ENCODE data around the gene KRT77. TPM values are rescaled to one million over a fixed set of nuclear protein-coding genes. Genes with fewer than 3 reads are reported as not detected.

KRT77 gene
- total RNA-seq, 1 experiment from 2014 or later: not detected

- no peak for TF ChIP-seq AR (CRISPR knock-in tag; IDR thresholded peaks at IDR 0.05)
These were observed 43.4 kb downstream of the KRT77 start (continued) for GRCh38 chr12:52659951-52660350.

- no peaks in the 10 kb centered on the region for H3K36me3 Mint-ChIP-seq
- H3K27ac Mint-ChIP-seq: no peak overlapping the region
- CTCF ChIA-PET: interaction anchor here (0.8 to 1.9 kb wide), 4 partner anchors 16 to 211 kb away, joined by 3 to 5 read pairs (median 4); no protein-coding TSS in a partner anchor
- POLR2A ChIA-PET: no interaction called here
- no peaks in the 10 kb centered on the region for H3K27me3 Mint-ChIP-seq (ENCODE audit: low read depth)
- H3K9me3 Mint-ChIP-seq: no peaks in the 10 kb centered on the region
- no peak overlapping the region for H3K4me3 Mint-ChIP-seq
- DNase-seq (ENCODE audit: low spot score): no peak
- no peak for ATAC-seq
- TF ChIP-seq ZNF121 (CRISPR knock-in tag; IDR thresholded peaks at IDR 0.05): no peak
- TF ChIP-seq SMAD3 (CRISPR knock-in tag; IDR thresholded peaks at IDR 0.05; ENCODE audit: borderline replicate concordance): no peak
- TF ChIP-seq E2F5 (CRISPR knock-in tag; IDR thresholded peaks at IDR 0.05): no peak
- no peak for TF ChIP-seq OVOL2 (CRISPR knock-in tag; IDR thresholded peaks at IDR 0.05; ENCODE audit: borderline replicate concordance)
- H3K4me1 Mint-ChIP-seq: no peaks in the 10 kb centered on the region
These were observed 43.9 kb downstream of the KRT77 start for GRCh38 chr12:52659395-52659794.

- CTCF ChIA-PET: interaction anchor here (0.8 to 0.9 kb wide), 2 partner anchors 78 to 221 kb away, joined by 3 to 5 read pairs; no protein-coding TSS in a partner anchor
- Mint-ChIP-seq H3K36me3 (no peaks in the 10 kb centered on the region), H3K9me3 (no peaks in the 10 kb centered on the region), H3K27ac (no peak overlapping the region), H3K27me3 (ENCODE audit: low read depth) (no peaks in the 10 kb centered on the region), H3K4me3 (no peak overlapping the region), H3K4me1 (no peaks in the 10 kb centered on the region)
- POLR2A ChIA-PET: no interaction called here
- TF ChIP-seq ZMAT4 (CRISPR knock-in tag; IDR thresholded peaks at IDR 0.05) (no peak), STAT6 (CRISPR knock-in tag; conservative IDR thresholded peaks at IDR 0.05; ENCODE audit: low read depth) (no peak)
- ATAC-seq (no peak), DNase-seq (ENCODE audit: low spot score) (no peak)
These were observed 45.1 kb downstream of the KRT77 start for GRCh38 chr12:52658196-52658595.

- TF ChIP-seq ZNF263 (CRISPR knock-in tag; IDR thresholded peaks at IDR 0.05; ENCODE audit: low read depth) (no peak), NR3C1 (CRISPR knock-in tag; conservative IDR thresholded peaks at IDR 0.05; ENCODE audit: low read depth) (no peak), NFATC4 (CRISPR knock-in tag; IDR thresholded peaks at IDR 0.05) (no peak), IRF1 (CRISPR knock-in tag; IDR thresholded peaks at IDR 0.05) (no peak), ZNF232 (CRISPR knock-in tag; IDR thresholded peaks at IDR 0.05) (no peak)
- Mint-ChIP-seq H3K27me3 (ENCODE audit: low read depth) (no peaks in the 10 kb centered on the region), H3K9me3 (peaks cover 4% of the 10 kb centered on the region), H3K4me1 (no peaks in the 10 kb centered on the region), H3K27ac (no peak overlapping the region), H3K4me3 (no peak overlapping the region), H3K36me3 (no peaks in the 10 kb centered on the region)
- DNase-seq (ENCODE audit: low spot score) (no peak), ATAC-seq (no peak)
- ChIA-PET CTCF (interaction anchor here (0.8 to 1.8 kb wide), 6 partner anchors 35 to 222 kb away, joined by 3 to 6 read pairs (median 4); no protein-coding TSS in a partner anchor), POLR2A (no interaction called here)
These were observed 45.9 kb downstream of the KRT77 start for GRCh38 chr12:52657250-52657902.

All from WTC11 (cell line).